Hepatocyte (in vitro differentiated cells): ENCODE measurements around the gene MRPL42. TPM values are rescaled to one million over a fixed set of nuclear protein-coding genes. Genes with fewer than 3 reads are reported as not detected.

Experiments
- DNase-seq: peaks from one replicate; pipeline ENCODE4 v3.0.0-alpha.2; 2016; ENCODE audit warnings: low spot score
- H2AFZ ChIP-seq: fragments of 200-600 bp; sonication (generic); 2 replicates; pipeline ENCODE4 v1.6.0; 2016; ENCODE audit warnings: antibody characterized with exemption, mild to moderate bottlenecking
- H3K27ac ChIP-seq: fragments of 200-600 bp; sonication (generic); 2 replicates; pipeline ENCODE4 v1.5.1; 2016; ENCODE audit warnings: mild to moderate bottlenecking
- H3K27me3 ChIP-seq: fragments of 200-600 bp; sonication (generic); 2 replicates; pipeline ENCODE4 v1.6.1; 2016
- H3K36me3 ChIP-seq: fragments of 200-600 bp; sonication (generic); replicated peaks from 2 replicates; pipeline ENCODE4 v1.5.1; 2016; ENCODE audit warnings: low read depth; ENCODE audit not compliant: insufficient read depth
- H3K4me1 ChIP-seq: fragments of 200-600 bp; sonication (generic); 2 replicates; pipeline ENCODE4 v1.5.1; 2016; ENCODE audit warnings: mild to moderate bottlenecking, moderate library complexity; ENCODE audit not compliant: insufficient read depth
- H3K4me2 ChIP-seq: fragments of 200-600 bp; sonication (generic); 2 replicates; pipeline ENCODE4 v1.6.0; 2016
- H3K4me3 ChIP-seq: fragments of 200-600 bp; sonication (generic); 2 replicates; pipeline ENCODE4 v1.5.1; 2016; ENCODE audit warnings: mild to moderate bottlenecking
- H3K79me2 ChIP-seq: fragments of 200-600 bp; sonication (generic); 2 replicates; pipeline ENCODE4 v1.6.0; 2017; ENCODE audit warnings: mild to moderate bottlenecking
- H3K9me2 ChIP-seq: fragments of 200-600 bp; sonication (generic); replicated peaks from 2 replicates; pipeline ENCODE4 v1.6.0; 2017; ENCODE audit warnings: mild to moderate bottlenecking; ENCODE audit not compliant: insufficient read depth
- H3K9me3 ChIP-seq: fragments of 200-600 bp; sonication (generic); 2 replicates; pipeline ENCODE4 v1.5.1; 2016; ENCODE audit warnings: low read depth, mild to moderate bottlenecking
- H4K20me1 ChIP-seq: fragments of 200-600 bp; sonication (generic); 2 replicates; pipeline ENCODE4 v1.6.0; 2016; ENCODE audit warnings: mild to moderate bottlenecking; ENCODE audit not compliant: insufficient read depth, poor library complexity, severe bottlenecking
- EZH2 ChIP-seq: fragments of 200-600 bp; sonication (generic); IDR thresholded peaks from 2 replicates; pipeline ENCODE4 v1.6.1; 2016; ENCODE audit warnings: antibody characterized with exemption, mild to moderate bottlenecking, borderline replicate concordance
- EZH2phosphoT487 ChIP-seq: fragments of 200-600 bp; sonication (generic); IDR thresholded peaks from one replicate; pipeline ENCODE4 v1.6.1; 2018; ENCODE audit warnings: antibody characterized with exemption, mild to moderate bottlenecking, low read depth, moderate library complexity; ENCODE audit not compliant: unreplicated experiment, severe bottlenecking
- WGBS: methylation state at CpG from one replicate; pipeline ENCODE4 v1.1.6; 2016; ENCODE audit warnings: low lambda C conversion rate; ENCODE audit errors: missing lambda C conversion rate; 5-methylcytosine and 5-hydroxymethylcytosine counted together
- polyA plus RNA-seq: library from polyadenylated mRNA; unstranded; fragments of >200 nt; fragmentation: Nextera tagmentation; extraction: Ambion mirVana; gene quantifications from 2 replicates; pipeline ENCODE4 v1.2.1, GENCODE V29; 2016
- small RNA-seq: library from RNA; depleted of rRNA; stranded (forward); fragments of <200 nt; gene quantifications from one replicate; pipeline ENCODE3, GENCODE V24; 2014
- total RNA-seq: library from RNA; depleted of rRNA; stranded (reverse); fragments of >200 nt; gene quantifications from 2 replicates; pipeline ENCODE4 v1.2.3, GENCODE V29; 2014
- TF ChIP-seq, protein P1 (sequence below): fragments of 200-600 bp; sonication (generic); IDR thresholded peaks from 2 replicates; pipeline ENCODE4 v1.5.1; 2016; ENCODE audit warnings: antibody characterized with exemption, mild to moderate bottlenecking; ENCODE audit not compliant: poor library complexity

MRPL42 gene
- total and polyA plus RNA-seq, 2 experiments from 2014 or later = 74.9 to 111 TPM

DNA sequence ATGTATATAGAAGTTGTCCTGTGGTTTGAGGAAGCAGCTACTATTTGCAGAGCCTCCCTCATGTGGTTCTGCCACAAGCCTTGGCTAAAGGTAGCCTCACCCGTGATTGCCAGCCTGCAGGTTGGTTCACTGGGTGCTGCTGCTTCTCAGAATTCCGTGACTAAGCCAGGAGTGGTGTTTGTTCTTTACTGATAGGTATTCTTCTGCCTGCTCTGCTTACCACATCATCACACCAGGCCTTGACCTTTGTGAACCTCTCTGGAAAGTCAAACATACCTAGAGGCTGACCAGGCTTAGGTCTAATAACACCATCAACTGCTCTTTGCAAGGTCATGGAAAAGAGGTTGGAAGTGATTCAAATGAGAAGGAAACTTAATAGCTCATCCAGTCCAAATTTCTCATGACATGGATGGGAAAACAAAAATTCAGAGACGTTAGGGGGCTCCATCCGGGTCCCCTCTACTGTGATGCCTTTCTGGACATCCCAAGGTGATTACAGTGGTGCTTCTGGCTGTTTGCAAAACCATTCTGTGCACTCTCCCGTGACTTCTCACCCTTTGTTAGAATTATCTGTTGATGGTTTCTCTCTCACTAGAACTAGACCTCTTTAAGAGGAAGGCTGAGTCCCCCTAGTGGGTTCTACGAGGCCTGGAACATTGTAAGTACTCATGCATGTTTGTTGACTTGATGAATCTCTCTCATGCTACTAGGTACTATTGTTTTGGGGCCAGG is 96.7 kb downstream of the MRPL42 start:
- no peak for TF ChIP-seq EZH2phosphoT487
- TF ChIP-seq, protein P1, sequence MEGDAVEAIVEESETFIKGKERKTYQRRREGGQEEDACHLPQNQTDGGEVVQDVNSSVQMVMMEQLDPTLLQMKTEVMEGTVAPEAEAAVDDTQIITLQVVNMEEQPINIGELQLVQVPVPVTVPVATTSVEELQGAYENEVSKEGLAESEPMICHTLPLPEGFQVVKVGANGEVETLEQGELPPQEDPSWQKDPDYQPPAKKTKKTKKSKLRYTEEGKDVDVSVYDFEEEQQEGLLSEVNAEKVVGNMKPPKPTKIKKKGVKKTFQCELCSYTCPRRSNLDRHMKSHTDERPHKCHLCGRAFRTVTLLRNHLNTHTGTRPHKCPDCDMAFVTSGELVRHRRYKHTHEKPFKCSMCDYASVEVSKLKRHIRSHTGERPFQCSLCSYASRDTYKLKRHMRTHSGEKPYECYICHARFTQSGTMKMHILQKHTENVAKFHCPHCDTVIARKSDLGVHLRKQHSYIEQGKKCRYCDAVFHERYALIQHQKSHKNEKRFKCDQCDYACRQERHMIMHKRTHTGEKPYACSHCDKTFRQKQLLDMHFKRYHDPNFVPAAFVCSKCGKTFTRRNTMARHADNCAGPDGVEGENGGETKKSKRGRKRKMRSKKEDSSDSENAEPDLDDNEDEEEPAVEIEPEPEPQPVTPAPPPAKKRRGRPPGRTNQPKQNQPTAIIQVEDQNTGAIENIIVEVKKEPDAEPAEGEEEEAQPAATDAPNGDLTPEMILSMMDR = peak; percentile 30

DNA sequence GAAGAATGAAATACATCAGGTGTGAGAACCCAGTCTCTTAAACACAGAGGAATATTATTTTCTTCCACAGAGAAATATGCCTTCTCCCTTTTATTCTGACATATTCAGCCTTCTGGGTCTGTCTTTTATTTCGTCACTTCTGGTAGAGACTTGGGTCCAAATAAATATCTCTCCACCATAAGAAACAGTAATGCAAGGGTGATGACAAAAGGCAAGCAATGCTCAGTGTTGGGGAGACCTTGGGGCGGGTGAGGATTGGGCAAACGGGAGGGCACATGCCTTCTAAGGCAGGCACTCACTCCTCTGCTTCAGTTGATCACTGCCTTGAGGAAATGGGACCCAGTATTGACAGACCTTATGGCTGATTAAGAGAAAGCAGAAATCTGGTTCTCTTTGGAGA is 98.4 kb downstream of the MRPL42 start:
- Histone ChIP-seq H3K9me3 (no peaks in the 10 kb centered on the region), H4K20me1 (no peaks in the 10 kb centered on the region), H3K4me3 (no peak overlapping the region), H3K27me3 (no peaks in the 10 kb centered on the region), H3K79me2 (no peaks in the 10 kb centered on the region), H3K9me2 (no peaks in the 10 kb centered on the region), H3K27ac (no peak overlapping the region), H2AFZ (no peak overlapping the region), H3K4me1 (no peaks in the 10 kb centered on the region), H3K4me2 (no peak overlapping the region), H3K36me3 (no peaks in the 10 kb centered on the region)
- no peak for DNase-seq
- WGBS = 89% methylated on average over 3 of the region's 3 CpGs
- TF ChIP-seq EZH2phosphoT487 = no peak
- TF ChIP-seq EZH2 = no peak
- TF ChIP-seq, protein P1 = no peak

More for the DNA sequence above, 96.7 kb downstream of the MRPL42 start:
- H3K4me2 ChIP-seq = no peak overlapping the region
- no peaks in the 10 kb centered on the region for H3K4me1 ChIP-seq
- H2AFZ ChIP-seq = no peak overlapping the region
- no peaks in the 10 kb centered on the region for H3K36me3 ChIP-seq
- no peaks in the 10 kb centered on the region for H3K9me3 ChIP-seq
- DNase-seq = peak; percentile 69
- H4K20me1 ChIP-seq = no peaks in the 10 kb centered on the region
- H3K4me3 ChIP-seq = no peak overlapping the region
- 46% methylated on average over 6 of the region's 6 CpGs for WGBS
- no peaks in the 10 kb centered on the region for H3K9me2 ChIP-seq
- H3K27me3 ChIP-seq = no peaks in the 10 kb centered on the region
- no peaks in the 10 kb centered on the region for H3K79me2 ChIP-seq
- H3K27ac ChIP-seq = peak overlapping the region; percentile 67

Small RNAs within 50 kb of the gene (small RNA-seq; reads per million reads assigned to genes)
- gene RF00019 = not detected

Other genes with a start within 250 kb of the MRPL42 start
- gene NUDT4, start 89.6 kb upstream of the MRPL42 start, total RNA-seq = 243 and 265 TPM in 2 replicates
- 123 and 151 TPM in 2 replicates for gene NUDT4, start 89.6 kb upstream of the MRPL42 start, polyA plus RNA-seq
- gene UBE2N, start 25.6 kb upstream of the MRPL42 start, total RNA-seq = 50.9 and 59.1 TPM in 2 replicates
- gene UBE2N, start 25.6 kb upstream of the MRPL42 start, polyA plus RNA-seq = 121 and 131 TPM in 2 replicates
- gene SOCS2, start 105.2 kb downstream of the MRPL42 start, total RNA-seq = 26.2 and 33.4 TPM in 2 replicates
- 30.9 and 38.6 TPM in 2 replicates for gene SOCS2, start 105.2 kb downstream of the MRPL42 start, polyA plus RNA-seq
- 27.3 and 30.6 TPM in 2 replicates for gene CRADD, start 209.9 kb downstream of the MRPL42 start, total RNA-seq
- gene CRADD, start 209.9 kb downstream of the MRPL42 start, polyA plus RNA-seq = 19.5 and 20.9 TPM in 2 replicates